Fibroblast of lung (primary cell): ENCODE measurements around the gene PLEKHM2.

ENCODE experiments used
- CTCF ChIP-seq, 2 donors: IDR thresholded peaks in 1 of 2; conservative IDR thresholded peaks in 1 of 2; 1 replicate in 1 of 2; 2 replicates in 1 of 2; pipeline ENCODE4 v1.5.1; 2011 to 2012; ENCODE audit warnings: low read length in 2 of 2, control low read depth in 1 of 2, inconsistent platforms in 1 of 2, low read depth in 1 of 2, mild to moderate bottlenecking in 1 of 2
- EZH2 ChIP-seq: IDR thresholded peaks from 2 replicates; pipeline ENCODE4 v1.5.1; 2012; ENCODE audit warnings: low read length, control low read depth, mild to moderate bottlenecking; ENCODE audit errors: missing control alignments

GRCh38 chr1:15724949-15725880 lies 41.1 kb downstream of the PLEKHM2 start:
- TF ChIP-seq CTCF (conservative IDR thresholded peaks at IDR 0.05 in 1 of 2, IDR thresholded peaks at IDR 0.05 in 1 of 2; ENCODE audit: low read depth in 1 of 2, low read length in 2 of 2): no peak
- no peak for TF ChIP-seq EZH2
